Breast epithelium (tissue), 3 donors: ENCODE data around the gene PCSK5.

Experiments used
- CTCF ChIP-seq, 3 donors: fragments of 450-650 bp; IDR thresholded peaks; one replicate each; pipeline ENCODE4 v1.5.1; 2016 to 2017; ENCODE audit warnings: antibody characterized with exemption in 3 of 3, mild to moderate bottlenecking in 3 of 3, moderate library complexity in 3 of 3
- POLR2A ChIP-seq: fragments of 450-650 bp; IDR thresholded peaks from one replicate; pipeline ENCODE4 v1.6.1; 2016; ENCODE audit warnings: antibody characterized with exemption, mild to moderate bottlenecking, moderate library complexity

GRCh38 chr9:76378367-76379073 lies 488.0 kb downstream of the PCSK5 start:
- TF ChIP-seq CTCF (IDR thresholded peaks at IDR 0.05), result no peak
- TF ChIP-seq POLR2A, result no peak
